ENCODE measurements around the gene STARD6.
A peak's percentile ranks its signal among the peaks of the same experiment; 100 is the strongest.

The STARD6 gene

DNA sequence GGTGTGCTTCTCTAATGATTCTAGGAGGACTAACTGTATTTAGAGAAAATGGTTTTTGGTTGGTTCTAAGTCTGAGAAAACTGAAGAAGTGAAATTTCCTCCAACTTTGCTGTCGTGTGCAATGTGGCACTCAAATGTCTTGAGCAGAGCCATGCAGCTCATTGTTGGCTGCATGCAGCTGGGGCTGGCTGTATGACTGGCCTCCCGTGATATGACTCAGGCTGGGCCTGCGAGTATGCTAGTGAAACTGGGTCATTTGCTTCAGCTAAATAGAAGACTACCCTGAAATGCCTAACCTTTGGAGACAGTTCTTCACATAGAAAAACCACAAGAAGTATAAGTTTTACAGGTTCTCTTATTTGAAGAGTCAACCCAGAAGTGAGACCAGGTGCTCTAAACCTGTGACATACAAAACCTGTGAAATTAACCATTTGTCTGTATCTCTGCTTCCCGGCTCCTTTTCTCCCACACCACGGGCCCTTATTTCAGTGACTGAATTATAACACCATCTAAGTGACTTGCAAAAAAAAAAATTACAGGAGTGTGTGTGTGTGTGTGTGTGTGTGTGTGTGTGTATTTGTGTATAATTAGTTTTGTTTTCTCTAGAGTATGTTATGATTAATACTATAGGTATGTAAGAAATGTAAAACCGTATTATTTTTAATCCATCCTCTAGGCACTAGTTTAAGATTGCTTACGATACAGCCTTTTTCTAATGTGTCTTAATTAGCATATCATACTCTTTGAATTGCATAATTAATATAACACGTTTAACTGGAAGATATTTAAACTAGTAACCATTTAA is 72.5 kb downstream of the STARD6 start:
- peak overlapping the region; percentile 58; the same call in 1 of the 2 replicates for H3K9ac ChIP-seq (ENCODE audit: low read length)
- H3K4me3 ChIP-seq (ENCODE audit: low read length): peak overlapping the region; percentile 55
- no peak overlapping the region for H2AFZ ChIP-seq (ENCODE audit: low read depth, low read length)
- TF ChIP-seq, protein P1, sequence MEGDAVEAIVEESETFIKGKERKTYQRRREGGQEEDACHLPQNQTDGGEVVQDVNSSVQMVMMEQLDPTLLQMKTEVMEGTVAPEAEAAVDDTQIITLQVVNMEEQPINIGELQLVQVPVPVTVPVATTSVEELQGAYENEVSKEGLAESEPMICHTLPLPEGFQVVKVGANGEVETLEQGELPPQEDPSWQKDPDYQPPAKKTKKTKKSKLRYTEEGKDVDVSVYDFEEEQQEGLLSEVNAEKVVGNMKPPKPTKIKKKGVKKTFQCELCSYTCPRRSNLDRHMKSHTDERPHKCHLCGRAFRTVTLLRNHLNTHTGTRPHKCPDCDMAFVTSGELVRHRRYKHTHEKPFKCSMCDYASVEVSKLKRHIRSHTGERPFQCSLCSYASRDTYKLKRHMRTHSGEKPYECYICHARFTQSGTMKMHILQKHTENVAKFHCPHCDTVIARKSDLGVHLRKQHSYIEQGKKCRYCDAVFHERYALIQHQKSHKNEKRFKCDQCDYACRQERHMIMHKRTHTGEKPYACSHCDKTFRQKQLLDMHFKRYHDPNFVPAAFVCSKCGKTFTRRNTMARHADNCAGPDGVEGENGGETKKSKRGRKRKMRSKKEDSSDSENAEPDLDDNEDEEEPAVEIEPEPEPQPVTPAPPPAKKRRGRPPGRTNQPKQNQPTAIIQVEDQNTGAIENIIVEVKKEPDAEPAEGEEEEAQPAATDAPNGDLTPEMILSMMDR (IDR thresholded peaks at IDR 0.05; ENCODE audit: low read depth, low read length): no peak
- TF ChIP-seq EZH2phosphoT487 (IDR thresholded peaks at IDR 0.05; ENCODE audit: low read depth): peak; percentile 90
- peaks cover 3% of the 10 kb centered on the region; the same call in 1 of the 2 replicates for H3K79me2 ChIP-seq (ENCODE audit: low read length)
- peaks cover 69% of the 10 kb centered on the region for H3K36me3 ChIP-seq (replicated peaks; ENCODE audit: low read depth, low read length)
- H3K4me2 ChIP-seq (ENCODE audit: low read length): peak overlapping the region; percentile 73
- H3K4me1 ChIP-seq (ENCODE audit: low read length): peaks cover 49% of the 10 kb centered on the region
- peak overlapping the region; percentile 91 for H3K27ac ChIP-seq (ENCODE audit: low read length)
- H4K20me1 ChIP-seq (ENCODE audit: insufficient read depth, low read length): no peaks in the 10 kb centered on the region
- H3K27me3 ChIP-seq (ENCODE audit: low read depth, low read length): no peaks in the 10 kb centered on the region
- peaks cover 9% of the 10 kb centered on the region; the same call in 1 of the 2 replicates for H3K9me3 ChIP-seq (ENCODE audit: insufficient read depth, low read length)

DNA sequence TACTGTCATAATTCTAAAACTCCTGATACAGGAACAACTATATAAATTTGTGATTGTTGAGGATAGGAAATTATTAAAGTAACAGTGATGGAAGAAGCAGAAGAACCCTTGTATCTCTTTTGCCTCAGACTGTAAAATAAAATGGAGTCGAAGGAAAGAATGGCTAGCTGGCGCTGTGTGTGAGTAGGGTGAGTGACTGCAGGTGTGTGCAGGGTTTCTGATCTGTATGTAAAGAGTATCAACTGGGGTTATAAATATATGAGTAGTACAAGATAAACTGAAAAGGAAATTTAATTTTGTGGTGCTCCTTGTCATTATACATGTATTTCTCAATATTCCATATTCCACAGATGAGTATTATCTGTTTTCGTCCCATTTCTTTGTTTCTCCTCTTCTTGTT is 73.1 kb downstream of the STARD6 start:
- Histone ChIP-seq H4K20me1 (ENCODE audit: insufficient read depth, low read length) (no peaks in the 10 kb centered on the region), H3K79me2 (ENCODE audit: low read length) (peaks cover 3% of the 10 kb centered on the region; the same call in 1 of the 2 replicates), H3K9ac (ENCODE audit: low read length) (peak overlapping the region; percentile 58), H3K27ac (ENCODE audit: low read length) (peak overlapping the region; percentile 91), H3K27me3 (ENCODE audit: low read depth, low read length) (no peaks in the 10 kb centered on the region), H3K9me3 (ENCODE audit: insufficient read depth, low read length) (peaks cover 9% of the 10 kb centered on the region; the same call in 1 of the 2 replicates), H3K36me3 (replicated peaks; ENCODE audit: low read depth, low read length) (peaks cover 75% of the 10 kb centered on the region), H3K4me3 (ENCODE audit: low read length) (peak overlapping the region; percentile 55), H3K4me1 (ENCODE audit: low read length) (peaks cover 56% of the 10 kb centered on the region), H3K4me2 (ENCODE audit: low read length) (peak overlapping the region; percentile 73), H2AFZ (ENCODE audit: low read depth, low read length) (no peak overlapping the region)
- TF ChIP-seq, protein P1 (IDR thresholded peaks at IDR 0.05; ENCODE audit: low read depth, low read length): no peak
- TF ChIP-seq EZH2phosphoT487 (IDR thresholded peaks at IDR 0.05; ENCODE audit: low read depth): no peak

DNA sequence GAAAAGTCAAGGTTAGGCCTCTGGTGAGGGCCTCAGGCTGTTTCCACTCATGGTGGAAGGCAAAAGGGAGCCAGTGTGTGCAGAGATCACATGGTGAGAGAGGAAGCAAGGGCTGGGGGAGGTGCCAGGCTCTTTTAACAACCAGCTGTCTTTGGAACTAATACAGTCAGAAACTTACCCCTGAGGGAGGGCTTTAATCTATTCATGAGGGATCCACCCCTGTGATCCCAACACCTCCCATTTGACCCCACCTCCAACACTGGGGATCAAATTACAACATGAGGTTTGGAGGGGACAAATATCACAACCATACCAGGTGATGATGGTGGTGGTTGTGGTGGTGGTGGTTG is 77.5 kb downstream of the STARD6 start:
- H3K9ac ChIP-seq (ENCODE audit: low read length): no peak overlapping the region
- no peak overlapping the region for H2AFZ ChIP-seq (ENCODE audit: low read depth, low read length)
- H3K27ac ChIP-seq (ENCODE audit: low read length): no peak overlapping the region
- no peaks in the 10 kb centered on the region for H3K79me2 ChIP-seq (ENCODE audit: low read length)
- no peaks in the 10 kb centered on the region for H3K9me3 ChIP-seq (ENCODE audit: insufficient read depth, low read length)
- no peak overlapping the region for H3K4me2 ChIP-seq (ENCODE audit: low read length)
- H3K27me3 ChIP-seq (ENCODE audit: low read depth, low read length): no peaks in the 10 kb centered on the region
- TF ChIP-seq EZH2phosphoT487 (IDR thresholded peaks at IDR 0.05; ENCODE audit: low read depth): no peak
- H3K4me1 ChIP-seq (ENCODE audit: low read length): peaks cover 71% of the 10 kb centered on the region
- H4K20me1 ChIP-seq (ENCODE audit: insufficient read depth, low read length): no peaks in the 10 kb centered on the region
- peaks cover 80% of the 10 kb centered on the region for H3K36me3 ChIP-seq (replicated peaks; ENCODE audit: low read depth, low read length)
- H3K4me3 ChIP-seq (ENCODE audit: low read length): no peak overlapping the region

DNA sequence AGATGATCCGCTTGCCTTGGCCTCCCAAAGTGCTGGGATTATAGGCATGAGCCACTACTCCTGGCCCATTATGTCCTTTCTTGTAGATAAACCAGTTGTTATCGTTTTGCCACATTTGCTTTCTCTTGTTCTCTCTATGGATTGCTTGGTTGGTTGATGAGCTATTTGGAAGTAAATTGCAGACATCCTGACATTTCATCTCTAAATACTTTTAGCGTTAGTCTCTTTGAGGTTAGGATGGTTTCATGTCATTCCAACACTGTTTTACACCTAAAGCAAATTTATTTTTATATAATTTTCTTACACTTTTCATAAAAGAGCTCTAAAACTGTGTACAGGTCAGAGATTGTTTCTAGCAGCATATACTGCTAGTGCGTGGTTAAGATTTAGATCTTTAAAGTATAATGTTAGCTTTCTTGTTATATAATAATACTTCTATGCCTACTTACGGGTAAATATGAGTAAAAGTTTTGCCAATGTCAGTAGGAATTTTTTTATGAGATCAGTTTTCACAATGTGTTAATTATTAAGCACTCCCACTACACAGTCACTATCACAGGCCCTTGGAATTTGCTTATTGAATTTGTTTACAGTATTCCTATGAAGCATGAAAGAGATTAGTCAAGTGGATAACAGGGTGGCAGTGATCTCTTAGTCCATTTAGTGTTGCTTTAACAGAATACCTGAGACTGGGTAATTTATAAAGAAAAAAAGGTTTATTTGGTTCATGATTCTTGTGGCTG is 78.0 kb downstream of the STARD6 start:
- Histone ChIP-seq H4K20me1 (ENCODE audit: insufficient read depth, low read length) (no peaks in the 10 kb centered on the region), H3K4me3 (ENCODE audit: low read length) (no peak overlapping the region), H3K9me3 (ENCODE audit: insufficient read depth, low read length) (no peaks in the 10 kb centered on the region), H3K79me2 (ENCODE audit: low read length) (no peaks in the 10 kb centered on the region), H3K9ac (ENCODE audit: low read length) (no peak overlapping the region), H3K4me2 (ENCODE audit: low read length) (no peak overlapping the region), H3K27ac (ENCODE audit: low read length) (no peak overlapping the region), H2AFZ (ENCODE audit: low read depth, low read length) (no peak overlapping the region), H3K27me3 (ENCODE audit: low read depth, low read length) (no peaks in the 10 kb centered on the region), H3K36me3 (replicated peaks; ENCODE audit: low read depth, low read length) (peaks cover 86% of the 10 kb centered on the region), H3K4me1 (ENCODE audit: low read length) (peaks cover 69% of the 10 kb centered on the region)
- no peak for TF ChIP-seq EZH2phosphoT487 (IDR thresholded peaks at IDR 0.05; ENCODE audit: low read depth)
- TF ChIP-seq, protein P1 (IDR thresholded peaks at IDR 0.05; ENCODE audit: low read depth, low read length): no peak
